MCF 10A (cell line): ENCODE results near the gene AKAP13. TPM values are rescaled to one million over a fixed set of nuclear protein-coding genes. Genes with fewer than 3 reads are reported as not detected.

Experiments
- BruUV-seq: library from RNA; stranded (reverse); fragments of 400-500 nt; replicated peaks from 2 replicates; lab custom pipeline; 2021; lab: Mats Ljungman, UMichigan
- CTCF ChIA-PET: fragments of 300-600 bp; sonication (Branson Sonifier 250); formaldehyde crosslinking; extraction: SDS; loops from one replicate; lab custom pipeline; 2021; ENCODE audit warnings: antibody characterized with exemption, inconsistent platforms; lab: Yijun Ruan, JAX
- POLR2A ChIA-PET: fragments of 300-600, 350-650 bp; sonication (Branson Sonifier 250); formaldehyde crosslinking; extraction: SDS; loops from one replicate; lab custom pipeline; 2020; ENCODE audit warnings: antibody characterized with exemption, inconsistent platforms; lab: Yijun Ruan, JAX
- DNase-seq: peaks from one replicate; pipeline ENCODE4 v3.0.0-alpha.2; 2018; ENCODE audit not compliant: unreplicated experiment
- H3K27ac Mint-ChIP-seq: one replicate; pipeline ENCODE4 v1.8.0; 2022; ENCODE audit warnings: mild to moderate bottlenecking, low read depth, mixed read lengths; ENCODE audit not compliant: unreplicated experiment
- H3K27me3 Mint-ChIP-seq: one replicate; pipeline ENCODE4 v1.8.0; 2022; ENCODE audit warnings: mixed read lengths; ENCODE audit not compliant: insufficient read depth, unreplicated experiment
- H3K36me3 Mint-ChIP-seq: one replicate; pipeline ENCODE4 v1.8.0; 2022; ENCODE audit warnings: mild to moderate bottlenecking, moderate library complexity, mixed read lengths; ENCODE audit not compliant: insufficient read depth, unreplicated experiment
- H3K4me1 Mint-ChIP-seq: one replicate; pipeline ENCODE4 v1.8.0; 2022; ENCODE audit warnings: mixed read lengths; ENCODE audit not compliant: insufficient read depth, unreplicated experiment
- H3K4me3 Mint-ChIP-seq: one replicate; pipeline ENCODE4 v1.8.0; 2022; ENCODE audit warnings: mild to moderate bottlenecking, moderate library complexity, mixed read lengths; ENCODE audit not compliant: unreplicated experiment
- H3K9me3 Mint-ChIP-seq: one replicate; pipeline ENCODE4 v1.8.0; 2022; ENCODE audit warnings: mixed read lengths; ENCODE audit not compliant: unreplicated experiment
- CTCF ChIP-seq: fragments of 200-600 bp; IDR thresholded peaks from one replicate; pipeline ENCODE4 v1.8.0; 2022; ENCODE audit warnings: antibody characterized with exemption, mild to moderate bottlenecking; ENCODE audit not compliant: unreplicated experiment
- intact Hi-C: fragments of 100-400 bp; cut with micrococcal nuclease; formaldehyde crosslinking; loops from 2 replicates; pipeline ENCODE4 v1.14.1; 2022
- total RNA-seq: library from RNA; stranded (reverse); gene quantifications from 2 replicates; pipeline ENCODE4 v1.2.3, GENCODE V29; 2022

Gene AKAP13
- total RNA-seq, 1 experiment from 2014 or later: 65.7 TPM

- no peaks in the 10 kb centered on the region for H3K9me3 Mint-ChIP-seq
- ChIA-PET POLR2A (no interaction called here), CTCF (interaction anchor here (1.3 kb wide), 1 partner anchor 9 kb away, joined by 5 read pairs; no protein-coding TSS in a partner anchor)
- H3K36me3 Mint-ChIP-seq: peaks cover 28% of the 10 kb centered on the region
- H3K4me3 Mint-ChIP-seq: no peak overlapping the region
- intact Hi-C loops: no loop called here
- BruUV-seq: no TSS peak
- no peak for DNase-seq
- no peaks in the 10 kb centered on the region for H3K27me3 Mint-ChIP-seq
- no peak for TF ChIP-seq CTCF
- H3K27ac Mint-ChIP-seq: no peak overlapping the region
- peaks cover 19% of the 10 kb centered on the region for H3K4me1 Mint-ChIP-seq
These were observed 138.8 kb downstream of the AKAP13 start for GRCh38 chr15:85518979-85519761.

- peaks cover 41% of the 10 kb centered on the region for H3K36me3 Mint-ChIP-seq
- TF ChIP-seq CTCF: no peak
- POLR2A ChIA-PET: interaction anchor here (1.0 kb wide), 1 partner anchor 13 kb away, joined by 3 read pairs; no protein-coding TSS in a partner anchor
These were observed 140.2 kb downstream of the AKAP13 start for GRCh38 chr15:85520650-85521049.

GRCh38 chr15:85523530-85523929, 143.1 kb downstream of the AKAP13 start:
- H3K4me1 Mint-ChIP-seq: peaks cover 4% of the 10 kb centered on the region
- H3K36me3 Mint-ChIP-seq: peaks cover 59% of the 10 kb centered on the region
- ChIA-PET CTCF (interaction anchor here (0.7 to 2.1 kb wide), 3 partner anchors 14 to 19 kb away, joined by 6 to 8 read pairs (median 6); no protein-coding TSS in a partner anchor), POLR2A (interaction anchor here (0.6 to 1.2 kb wide), 3 partner anchors 10 to 225 kb away, joined by 3 to 4 read pairs (median 3); no protein-coding TSS in a partner anchor)
- no peak for DNase-seq
- no peaks in the 10 kb centered on the region for H3K27me3 Mint-ChIP-seq
- no peak overlapping the region for H3K27ac Mint-ChIP-seq
- intact Hi-C loops: no loop called here
- no peak for TF ChIP-seq CTCF
- H3K9me3 Mint-ChIP-seq: no peaks in the 10 kb centered on the region
- no TSS peak for BruUV-seq
- no peak overlapping the region for H3K4me3 Mint-ChIP-seq

More at GRCh38 chr15:85520650-85521049, 140.2 kb downstream of the AKAP13 start:
- no peak for DNase-seq
- H3K27ac Mint-ChIP-seq: no peak overlapping the region
- H3K9me3 Mint-ChIP-seq: no peaks in the 10 kb centered on the region
- no peaks in the 10 kb centered on the region for H3K27me3 Mint-ChIP-seq
- CTCF ChIA-PET: interaction anchor here (1.3 to 2.0 kb wide), 3 partner anchors 8 to 231 kb away, joined by 5 to 6 read pairs (median 5); no protein-coding TSS in a partner anchor
- BruUV-seq: no TSS peak
- H3K4me1 Mint-ChIP-seq: peaks cover 6% of the 10 kb centered on the region
- intact Hi-C loops: no loop called here
- no peak overlapping the region for H3K4me3 Mint-ChIP-seq

- TF ChIP-seq CTCF: no peak
- ChIA-PET POLR2A (interaction anchor here (0.7 kb wide), 1 partner anchor 28 kb away, joined by 3 read pairs; no protein-coding TSS in a partner anchor), CTCF (no interaction called here)
- Mint-ChIP-seq H3K9me3 (no peaks in the 10 kb centered on the region), H3K27ac (no peak overlapping the region), H3K4me3 (no peak overlapping the region), H3K36me3 (peaks cover 54% of the 10 kb centered on the region), H3K27me3 (no peaks in the 10 kb centered on the region), H3K4me1 (peaks cover 4% of the 10 kb centered on the region)
- BruUV-seq: no TSS peak
- DNase-seq: no peak
- intact Hi-C loops: no loop called here
These were observed 145.4 kb downstream of the AKAP13 start for GRCh38 chr15:85525755-85526154.
